K562 (cell line): ENCODE measurements around the gene JPT1. TPM values are rescaled to one million over a fixed set of nuclear protein-coding genes. Genes with fewer than 3 reads are reported as not detected.

Source experiments
- AFF4 ChIP-seq: sonication (generic); formaldehyde crosslinking; IDR thresholded peaks from 2 replicates; pipeline ENCODE4 v1.8.0; 2023; ENCODE audit warnings: mild to moderate bottlenecking, missing genetic modification reagents
- ATF6 ChIP-seq: sonication (generic); formaldehyde crosslinking; IDR thresholded peaks from 2 replicates; pipeline ENCODE4 v1.4.0; 2020; ENCODE audit warnings: mild to moderate bottlenecking, missing genetic modification reagents
- CREBBP ChIP-seq: IDR thresholded peaks from one replicate; pipeline ENCODE4 v1.6.1; 2012; ENCODE audit warnings: low read depth, mild to moderate bottlenecking, control low read depth, inconsistent platforms, low read length
- DMBX1 ChIP-seq: fragments of 250-450 bp; sonication (Bioruptor Pico); IDR thresholded peaks from 2 replicates; pipeline ENCODE4 v1.8.0; 2022; ENCODE audit warnings: inconsistent platforms, mild to moderate bottlenecking, moderate library complexity, borderline replicate concordance
- ESRRA ChIP-seq: fragments of 450-650 bp; IDR thresholded peaks from 2 replicates; pipeline ENCODE4 v1.6.1; 2014; ENCODE audit warnings: low read depth, mild to moderate bottlenecking, moderate library complexity, borderline replicate concordance
- FOXJ2 ChIP-seq: fragments of 200-800 bp; sonication (Bioruptor generic); IDR thresholded peaks from 2 replicates; pipeline ENCODE4 v1.6.1; 2016; ENCODE audit warnings: missing genetic modification characterization, missing compliant biosample characterization
- FOXO4 ChIP-seq: fragments of 450-650 bp; formaldehyde crosslinking; IDR thresholded peaks from 2 replicates; pipeline ENCODE4 v1.4.0; 2020; ENCODE audit warnings: mild to moderate bottlenecking, moderate library complexity
- FOXP1 ChIP-seq: sonication (generic); formaldehyde crosslinking; IDR thresholded peaks from 2 replicates; pipeline ENCODE4 v1.8.0; 2022; ENCODE audit warnings: mild to moderate bottlenecking, missing genetic modification reagents
- KLF10 ChIP-seq: fragments of 250-450 bp; sonication (Bioruptor Pico); IDR thresholded peaks from 2 replicates; pipeline ENCODE4 v1.6.1; 2021; ENCODE audit warnings: matching md5 sums
- MLLT1 ChIP-seq, 2 experiments: fragments of 450-650 bp; IDR thresholded peaks; 2 replicates each; pipeline ENCODE4 v1.6.1; 2016
- RNF2 ChIP-seq: sonication (generic); IDR thresholded peaks from 2 replicates; pipeline ENCODE4 v1.6.1; 2016
- SAFB ChIP-seq: fragments of 200-400 bp; formaldehyde crosslinking; IDR thresholded peaks from 2 replicates; pipeline ENCODE4 v1.6.1; 2017; ENCODE audit warnings: low read depth, low read length, borderline replicate concordance
- TGIF2 ChIP-seq: sonication (generic); formaldehyde crosslinking; IDR thresholded peaks from 2 replicates; pipeline ENCODE4 v1.8.1; 2022; ENCODE audit warnings: mild to moderate bottlenecking, missing genetic modification reagents, moderate library complexity
- ZMIZ1 ChIP-seq, 2 experiments: fragments of 150-350 bp in 1 of 2; IDR thresholded peaks; 2 replicates each; pipeline ENCODE4 v1.6.1; 2012 to 2016; ENCODE audit warnings: low read depth in 2 of 2, low read length in 2 of 2, mild to moderate bottlenecking in 1 of 2, moderate library complexity in 1 of 2
- ZNF449 ChIP-seq: fragments of 250-450 bp; sonication (Bioruptor Pico); IDR thresholded peaks from 2 replicates; pipeline ENCODE4 v1.8.0; 2022; ENCODE audit warnings: moderate library complexity, mild to moderate bottlenecking, inconsistent platforms
- polyA plus RNA-seq, 8 experiments: library from polyadenylated mRNA; depleted of rRNA in 4 of 8; stranded (reverse) in 5 of 8; unstranded in 3 of 8; fragments of >200 nt; fragmentation: Nextera tagmentation in 2 of 8; fragmentation: Illumina TruSeq in 1 of 8; extraction: Ambion mirVana in 2 of 8; extraction: Trizol in 1 of 8; gene quantifications; 2 replicates each; pipeline versions ENCODE4 v1.2.1 to v1.2.3, GENCODE V29; 2011 to 2014; ENCODE audit warnings: inconsistent platforms in 1 of 8, missing spikeins in 1 of 8
- total RNA-seq, 7 experiments: library from RNA; depleted of rRNA in 6 of 7; stranded (reverse); fragments of >200 nt in 6 of 7; fragmentation: Illumina TruSeq in 2 of 7; extraction: Trizol in 2 of 7; gene quantifications; 2 replicates each; pipeline versions ENCODE4 v1.2.1 to v1.2.3, GENCODE V29; 2011 to 2021; ENCODE audit warnings: low replicate concordance in 1 of 7

Gene JPT1
- total and polyA plus RNA-seq, 9 of the 15 experiments (the other 6 are each of a cell fraction or from before 2014, with no cell fraction given), result 56.7 to 292 (median 144) TPM

GRCh38 chr17:75182319-75182568 lies 27.9 kb upstream of the JPT1 start (continued):
- TF ChIP-seq ATF6 (CRISPR knock-in tag) (no peak), ZNF449 (CRISPR knock-in tag) (no peak), FOXP1 (CRISPR knock-in tag) (no peak), KLF10 (CRISPR knock-in tag) (no peak), FOXO4 (CRISPR knock-in tag) (no peak), DMBX1 (CRISPR knock-in tag) (no peak), SAFB (0 out of 2 replicates have a peak, but pooled peaks have one; percentile 15), FOXJ2 (no peak), ESRRA (no peak), RNF2 (no peak), MLLT1 (IDR thresholded peaks at IDR 0.05) (no peak), ZMIZ1 (IDR thresholded peaks at IDR 0.05; ENCODE audit: low read depth in 2 of 2, low read length in 2 of 2) (no peak), TGIF2 (CRISPR knock-in tag) (peak; percentile 77; the same call in 1 of the 2 replicates), AFF4 (CRISPR knock-in tag) (0 out of 2 replicates have a peak, but pooled peaks have one; percentile 29), CREBBP (no peak)
